Adrenal gland (tissue), 5 donors: ENCODE results near the gene EDARADD.

ENCODE experiments used
- CTCF ChIP-seq, 6 experiments: fragments of 450-650 bp in 4 of 6; fragments of 200-600 bp in 2 of 6; sonication (generic) in 1 of 6; IDR thresholded peaks; 1 replicate in 5 of 6; 2 replicates in 1 of 6; pipeline versions ENCODE4 v1.5.1 to v1.8.0; 2016 to 2021; ENCODE audit warnings: antibody characterized with exemption in 6 of 6, mild to moderate bottlenecking in 2 of 6, moderate library complexity in 1 of 6
- POLR2A ChIP-seq, 2 donors: fragments of 450-650 bp; IDR thresholded peaks; one replicate each; pipeline ENCODE4 v1.6.1; 2017; ENCODE audit warnings: antibody characterized with exemption in 2 of 2, mild to moderate bottlenecking in 2 of 2, moderate library complexity in 1 of 2
- donor health status: DM: no; HTN: no; CAD: no.

DNA sequence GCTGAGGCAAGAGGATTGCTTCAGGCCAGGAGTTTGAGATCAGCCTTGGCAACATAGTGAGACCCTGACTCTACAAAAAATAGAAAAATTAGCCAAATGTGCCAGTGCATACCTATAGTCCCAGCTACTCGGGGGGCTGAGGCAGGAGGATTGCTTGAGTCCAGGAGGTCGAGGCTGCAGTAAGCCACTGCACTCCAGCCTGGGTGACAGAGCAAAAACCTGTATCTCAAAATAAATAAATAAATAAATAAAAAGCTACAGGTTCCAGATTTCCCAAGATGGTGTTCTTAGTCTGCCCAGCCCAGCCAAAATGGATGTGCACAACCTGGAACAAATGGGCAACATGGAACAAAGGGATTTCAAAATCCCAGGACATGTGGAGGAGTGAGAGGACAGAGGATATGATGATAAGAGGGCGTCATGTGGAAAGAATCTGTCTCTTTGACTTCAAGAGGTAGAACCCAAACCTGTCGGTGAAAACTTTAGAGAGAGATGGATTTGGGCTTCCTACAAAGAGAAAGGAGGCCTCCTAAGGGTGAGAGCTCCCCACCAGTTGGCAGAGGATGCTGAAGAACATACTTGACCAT is 3.2 kb downstream of the EDARADD start:
- TF ChIP-seq CTCF (IDR thresholded peaks at IDR 0.05) (no peak), POLR2A (IDR thresholded peaks at IDR 0.05) (no peak)
